SK-N-SH treated with all-trans-retinoic acid at 6 μM for 48 hours (cell line): ENCODE measurements around the gene CATSPER3.

Experiments used
- ATAC-seq: fragments of 200-7000 bp; cut with Tn5 transposase; 3 replicates; pipeline ENCODE4 v1.9.1; 2020; ENCODE audit warnings: mild to moderate bottlenecking, moderate library complexity
- ARNTL ChIP-seq: fragments of 450-650 bp; formaldehyde crosslinking; IDR thresholded peaks from 2 replicates; pipeline ENCODE4 v1.5.0; 2020; ENCODE audit warnings: low read depth, mild to moderate bottlenecking, moderate library complexity, borderline replicate concordance
- BACH2 ChIP-seq: fragments of 250-450 bp; sonication (Bioruptor Pico); IDR thresholded peaks from 2 replicates; pipeline ENCODE4 v1.9.0; 2021; ENCODE audit warnings: mild to moderate bottlenecking, borderline replicate concordance
- CREB5 ChIP-seq: fragments of 250-450 bp; sonication (Bioruptor Pico); IDR thresholded peaks from 2 replicates; pipeline ENCODE4 v1.5.1; 2020; ENCODE audit warnings: low read depth, mild to moderate bottlenecking, moderate library complexity
- CSDC2 ChIP-seq: fragments of 250-450 bp; sonication (Bioruptor Pico); IDR thresholded peaks from 2 replicates; pipeline ENCODE4 v1.5.0; 2020; ENCODE audit warnings: mild to moderate bottlenecking, moderate library complexity
- CSRNP3 ChIP-seq: fragments of 250-450 bp; sonication (Bioruptor Pico); IDR thresholded peaks from 2 replicates; pipeline ENCODE4 v1.5.1; 2021; ENCODE audit warnings: mild to moderate bottlenecking, moderate library complexity
- ESRRG ChIP-seq: fragments of 250-450 bp; sonication (Bioruptor Pico); IDR thresholded peaks from 2 replicates; pipeline ENCODE4 v1.6.1; 2021; ENCODE audit warnings: mild to moderate bottlenecking
- GLIS3 ChIP-seq: fragments of 250-450 bp; sonication (Bioruptor Pico); IDR thresholded peaks from 2 replicates; pipeline ENCODE4 v1.5.0; 2020; ENCODE audit warnings: mild to moderate bottlenecking, moderate library complexity
- ISL1 ChIP-seq: fragments of 250-450 bp; sonication (Bioruptor Pico); IDR thresholded peaks from 2 replicates; pipeline ENCODE4 v2.1.2; 2022; ENCODE audit warnings: mild to moderate bottlenecking, moderate library complexity
- OSR1 ChIP-seq: fragments of 250-450 bp; sonication (Bioruptor Pico); IDR thresholded peaks from 2 replicates; pipeline ENCODE4 v1.8.0; 2022; ENCODE audit warnings: moderate library complexity, mild to moderate bottlenecking, inconsistent platforms
- PATZ1 ChIP-seq: fragments of 250-450 bp; sonication (Bioruptor Pico); IDR thresholded peaks from 2 replicates; pipeline ENCODE4 v1.8.0; 2020; ENCODE audit warnings: mild to moderate bottlenecking, moderate library complexity, borderline replicate concordance
- POU6F1 ChIP-seq: fragments of 250-450 bp; sonication (Bioruptor Pico); IDR thresholded peaks from 2 replicates; pipeline ENCODE4 v1.8.0; 2021; ENCODE audit warnings: low read depth, mild to moderate bottlenecking, moderate library complexity, borderline replicate concordance
- PPARA ChIP-seq: fragments of 250-450 bp; sonication (Bioruptor Pico); IDR thresholded peaks from 2 replicates; pipeline ENCODE4 v1.5.0; 2020; ENCODE audit warnings: mild to moderate bottlenecking, borderline replicate concordance
- RARB ChIP-seq: fragments of 250-450 bp; sonication (Bioruptor Pico); IDR thresholded peaks from 2 replicates; pipeline ENCODE4 v1.8.0; 2021; ENCODE audit warnings: mild to moderate bottlenecking, moderate library complexity
- SNAI2 ChIP-seq: fragments of 250-450 bp; sonication (Bioruptor Pico); IDR thresholded peaks from 2 replicates; pipeline ENCODE4 v1.5.0; 2020; ENCODE audit warnings: mild to moderate bottlenecking, moderate library complexity
- TOX ChIP-seq: fragments of 250-450 bp; sonication (Bioruptor Pico); IDR thresholded peaks from 2 replicates; pipeline ENCODE4 v1.8.0; 2021; ENCODE audit warnings: mild to moderate bottlenecking, moderate library complexity, borderline replicate concordance
- TSHZ2 ChIP-seq: fragments of 250-450 bp; sonication (Bioruptor Pico); IDR thresholded peaks from 2 replicates; pipeline ENCODE4 v1.5.0; 2020; ENCODE audit warnings: mild to moderate bottlenecking, moderate library complexity
- ZC3H10 ChIP-seq: fragments of 250-450 bp; sonication (Bioruptor Pico); IDR thresholded peaks from 2 replicates; pipeline ENCODE4 v1.5.1; 2021; ENCODE audit warnings: mild to moderate bottlenecking, moderate library complexity
- ZFP3 ChIP-seq: fragments of 250-450 bp; sonication (Bioruptor Pico); IDR thresholded peaks from 2 replicates; pipeline ENCODE4 v1.5.0; 2020; ENCODE audit warnings: mild to moderate bottlenecking, moderate library complexity
- ZFP30 ChIP-seq: fragments of 450-650 bp; formaldehyde crosslinking; IDR thresholded peaks from 2 replicates; pipeline ENCODE4 v1.5.0; 2022; ENCODE audit warnings: mild to moderate bottlenecking, moderate library complexity
- ZNF565 ChIP-seq: fragments of 450-650 bp; formaldehyde crosslinking; conservative IDR thresholded peaks from 2 replicates; pipeline ENCODE4 v1.5.0; 2020; ENCODE audit warnings: low read depth, mild to moderate bottlenecking, moderate library complexity
- ZNF70 ChIP-seq: fragments of 450-650 bp; formaldehyde crosslinking; IDR thresholded peaks from 2 replicates; pipeline ENCODE4 v1.5.0; 2020; ENCODE audit warnings: mild to moderate bottlenecking, moderate library complexity
- ZNF8 ChIP-seq: fragments of 450-650 bp; formaldehyde crosslinking; IDR thresholded peaks from 2 replicates; pipeline ENCODE4 v1.5.0; 2020; ENCODE audit warnings: mild to moderate bottlenecking, moderate library complexity

CATSPER3 gene

GRCh38 chr5:135059000-135059923, 91.6 kb downstream of the CATSPER3 start:
- no peak for TF ChIP-seq ZNF70 (CRISPR knock-in tag)
- TF ChIP-seq TOX (CRISPR knock-in tag) = no peak
- TF ChIP-seq ISL1 (CRISPR knock-in tag) = no peak
- TF ChIP-seq ZFP30 (CRISPR knock-in tag) = no peak
- no peak for TF ChIP-seq ESRRG (CRISPR knock-in tag)
- no peak for TF ChIP-seq GLIS3
- no peak for TF ChIP-seq BACH2 (CRISPR knock-in tag)
- TF ChIP-seq ZNF8 = no peak
- no peak for TF ChIP-seq OSR1
- no peak for TF ChIP-seq SNAI2
- TF ChIP-seq ARNTL (CRISPR knock-in tag) = no peak
- no peak for ATAC-seq

- TF ChIP-seq PATZ1 (CRISPR knock-in tag) (no peak), ISL1 (CRISPR knock-in tag) (no peak), GLIS3 (no peak), ZFP3 (no peak), BACH2 (CRISPR knock-in tag) (no peak), ZNF70 (CRISPR knock-in tag) (no peak), TOX (CRISPR knock-in tag) (no peak), CSRNP3 (CRISPR knock-in tag) (no peak), OSR1 (no peak), ZNF8 (no peak), ZNF565 (no peak), SNAI2 (no peak), RARB (CRISPR knock-in tag) (no peak), CSDC2 (no peak), ZC3H10 (no peak), ZFP30 (CRISPR knock-in tag) (no peak)
- ATAC-seq = no peak
These were observed 92.3 kb downstream of the CATSPER3 start for GRCh38 chr5:135060021-135060420.

GRCh38 chr5:135061001-135061400, 93.3 kb downstream of the CATSPER3 start:
- ATAC-seq = no peak
- TF ChIP-seq PATZ1 (CRISPR knock-in tag) = no peak
- TF ChIP-seq ZFP3 = no peak
- TF ChIP-seq ZFP30 (CRISPR knock-in tag) = no peak
- TF ChIP-seq CSRNP3 (CRISPR knock-in tag) = no peak
- no peak for TF ChIP-seq ZNF8
- TF ChIP-seq GLIS3 = no peak
- no peak for TF ChIP-seq ZNF70 (CRISPR knock-in tag)
- TF ChIP-seq CSDC2 = no peak
- TF ChIP-seq ISL1 (CRISPR knock-in tag) = no peak
- TF ChIP-seq POU6F1 (CRISPR knock-in tag) = no peak
- TF ChIP-seq RARB (CRISPR knock-in tag) = no peak
- TF ChIP-seq TSHZ2 (CRISPR knock-in tag) = no peak
- no peak for TF ChIP-seq TOX (CRISPR knock-in tag)
- TF ChIP-seq ARNTL (CRISPR knock-in tag) = no peak
- no peak for TF ChIP-seq PPARA (CRISPR knock-in tag)
- TF ChIP-seq BACH2 (CRISPR knock-in tag) = no peak
- no peak for TF ChIP-seq OSR1
- no peak for TF ChIP-seq ESRRG (CRISPR knock-in tag)
- TF ChIP-seq ZNF565 = no peak
- TF ChIP-seq CREB5 (CRISPR knock-in tag) = no peak
- TF ChIP-seq, all 23 proteins: peak for 0
